Neuronal stem cell (in vitro differentiated cells): Measurements from ENCODE around the gene PRIM2.
"Not testable (repeated sequence)": the region's sequence is repeated elsewhere in the genome, so short reads cannot be mapped to it uniquely, and the experiment has no call there.

ENCODE experiments used
- DNase-seq: peaks from one replicate; pipeline ENCODE4 v3.0.0-alpha.2; 2013; ENCODE audit warnings: low spot score
- H2AFZ ChIP-seq: one replicate; pipeline ENCODE4 v1.6.1; 2013; ENCODE audit warnings: mild to moderate bottlenecking, low read length, inconsistent platforms
- H2AK5ac ChIP-seq: 2 replicates; pipeline ENCODE4 v1.6.1; 2013; ENCODE audit warnings: low read depth, mild to moderate bottlenecking, inconsistent platforms, low read length, moderate library complexity, mixed read lengths
- H2BK120ac ChIP-seq: 2 replicates; pipeline ENCODE4 v1.6.1; 2013; ENCODE audit warnings: low read depth, mild to moderate bottlenecking, inconsistent platforms, low read length, moderate library complexity, mixed read lengths
- H2BK12ac ChIP-seq: one replicate; pipeline ENCODE4 v1.6.1; 2013; ENCODE audit warnings: low read length, inconsistent platforms
- H2BK15ac ChIP-seq: 2 replicates; pipeline ENCODE4 v1.6.1; 2013; ENCODE audit warnings: mild to moderate bottlenecking, low read length, inconsistent platforms, mixed read lengths
- H2BK5ac ChIP-seq: one replicate; pipeline ENCODE4 v1.6.1; 2013; ENCODE audit warnings: inconsistent platforms, mild to moderate bottlenecking, low read length, moderate library complexity
- H3K14ac ChIP-seq: one replicate; pipeline ENCODE4 v1.6.1; 2013; ENCODE audit warnings: low read length, inconsistent platforms
- H3K18ac ChIP-seq: 2 replicates; pipeline ENCODE4 v1.6.1; 2013; ENCODE audit warnings: low read length, inconsistent platforms
- H3K23ac ChIP-seq: 2 replicates; pipeline ENCODE4 v1.6.1; 2013; ENCODE audit warnings: low read depth, mild to moderate bottlenecking, mixed read lengths, low read length, inconsistent platforms; ENCODE audit not compliant: poor library complexity
- H3K27ac ChIP-seq: replicated peaks from 3 replicates; pipeline ENCODE4 v1.5.1; 2013; ENCODE audit warnings: low read length, inconsistent platforms
- H3K27me3 ChIP-seq, 3 experiments: 2 replicates each; pipeline ENCODE4 v1.6.1; 2013; ENCODE audit warnings: low read length in 3 of 3, mild to moderate bottlenecking in 2 of 3, inconsistent platforms in 1 of 3, low read depth in 1 of 3, mixed read lengths in 1 of 3, moderate library complexity in 1 of 3; ENCODE audit not compliant: control insufficient read depth in 3 of 3, insufficient read depth in 3 of 3
- H3K36me3 ChIP-seq, 2 donors: replicated peaks in 1 of 2; 2 replicates each; pipeline ENCODE4 v1.6.1; 2013; ENCODE audit warnings: low read length in 2 of 2; ENCODE audit not compliant: control insufficient read depth in 2 of 2, insufficient read depth in 2 of 2
- H3K4ac ChIP-seq: 2 replicates; pipeline ENCODE4 v1.6.1; 2013; ENCODE audit warnings: inconsistent platforms, mild to moderate bottlenecking, low read length, moderate library complexity
- H3K4me1 ChIP-seq, 2 donors: 1 replicate in 1 of 2; 2 replicates in 1 of 2; pipeline ENCODE4 v1.6.1; 2013; ENCODE audit warnings: low read length in 2 of 2, low read depth in 1 of 2; ENCODE audit not compliant: control insufficient read depth in 2 of 2, insufficient read depth in 1 of 2
- H3K4me2 ChIP-seq: one replicate; pipeline ENCODE4 v1.6.1; 2013; ENCODE audit warnings: mild to moderate bottlenecking, low read length, inconsistent platforms; ENCODE audit not compliant: insufficient read depth, poor library complexity, severe bottlenecking
- H3K4me3 ChIP-seq, 2 donors: 2 replicates each; pipeline ENCODE4 v1.5.1; 2013; ENCODE audit warnings: low read length in 2 of 2, mild to moderate bottlenecking in 2 of 2, inconsistent platforms in 1 of 2, moderate library complexity in 1 of 2
- H3K79me1 ChIP-seq: one replicate; pipeline ENCODE4 v1.6.1; 2013; ENCODE audit warnings: low read depth, mild to moderate bottlenecking, inconsistent platforms, low read length, moderate library complexity
- H3K9ac ChIP-seq: one replicate; pipeline ENCODE4 v1.6.1; 2013; ENCODE audit warnings: mild to moderate bottlenecking, low read depth, low read length, inconsistent platforms; ENCODE audit not compliant: poor library complexity
- H3K9me3 ChIP-seq, 2 donors: replicated peaks in 1 of 2; 2 replicates each; pipeline versions ENCODE3 to v1.6.1; 2013; ENCODE audit warnings: low read length in 2 of 2, mild to moderate bottlenecking in 2 of 2, inconsistent platforms in 1 of 2, low read depth in 1 of 2, mixed read lengths in 1 of 2, moderate library complexity in 1 of 2; ENCODE audit not compliant: control insufficient read depth in 2 of 2, insufficient read depth in 1 of 2
- H4K8ac ChIP-seq: one replicate; pipeline ENCODE4 v1.6.1; 2013; ENCODE audit warnings: low read depth, mild to moderate bottlenecking, inconsistent platforms, low read length, moderate library complexity
- H4K91ac ChIP-seq: one replicate; pipeline ENCODE4 v1.6.1; 2013; ENCODE audit warnings: low read length, low read depth, mild to moderate bottlenecking, inconsistent platforms; ENCODE audit not compliant: poor library complexity
- WGBS, 2 donors: extraction: QIAGEN DNeasy Blood & Tissue Kit; methylation state at CpG; one replicate each; pipeline ENCODE4 v1.1.7; 2013; ENCODE audit warnings: missing lambda C conversion rate in 2 of 2, mixed read lengths in 1 of 2; ENCODE audit not compliant: insufficient read length in 2 of 2, insufficient replicate concordance in 1 of 2; ENCODE audit errors: extremely low coverage in 2 of 2; 5-methylcytosine and 5-hydroxymethylcytosine counted together

PRIM2 gene

DNA sequence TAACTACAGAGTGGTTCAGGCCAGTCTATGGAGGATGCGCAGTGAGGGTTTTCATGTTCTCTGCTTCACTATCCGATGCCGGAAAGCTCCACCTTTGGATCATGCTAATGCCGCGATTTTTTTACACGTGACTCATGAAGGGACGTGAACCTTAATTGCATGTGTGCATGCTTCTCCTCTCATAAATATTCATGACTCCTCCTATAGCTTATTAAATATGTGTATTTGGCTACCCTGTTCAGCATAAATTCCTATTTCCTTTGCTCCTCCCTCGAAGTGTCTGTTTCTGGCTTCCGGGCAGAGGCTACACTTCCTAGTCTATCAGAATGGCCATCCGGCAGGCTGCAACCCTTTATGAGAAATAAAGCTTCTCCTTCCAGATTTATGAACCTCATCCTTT lies 185.0 kb downstream of the PRIM2 start:
- no CpG with 5 or more reads among the region's 10 CpGs for WGBS, 2 donors
- not testable (repeated sequence) for H4K91ac ChIP-seq, H2BK5ac ChIP-seq, H3K36me3 ChIP-seq, H2AFZ ChIP-seq, H3K18ac ChIP-seq, H2AK5ac ChIP-seq, H3K4me1 ChIP-seq, H3K79me1 ChIP-seq, H4K8ac ChIP-seq, H2BK120ac ChIP-seq, H2BK12ac ChIP-seq, H3K4me2 ChIP-seq, H3K14ac ChIP-seq, H3K4me3 ChIP-seq, H3K27me3 ChIP-seq, H3K4ac ChIP-seq, H3K9me3 ChIP-seq, H2BK15ac ChIP-seq, DNase-seq, H3K23ac ChIP-seq, H3K9ac ChIP-seq, H3K27ac ChIP-seq

DNA sequence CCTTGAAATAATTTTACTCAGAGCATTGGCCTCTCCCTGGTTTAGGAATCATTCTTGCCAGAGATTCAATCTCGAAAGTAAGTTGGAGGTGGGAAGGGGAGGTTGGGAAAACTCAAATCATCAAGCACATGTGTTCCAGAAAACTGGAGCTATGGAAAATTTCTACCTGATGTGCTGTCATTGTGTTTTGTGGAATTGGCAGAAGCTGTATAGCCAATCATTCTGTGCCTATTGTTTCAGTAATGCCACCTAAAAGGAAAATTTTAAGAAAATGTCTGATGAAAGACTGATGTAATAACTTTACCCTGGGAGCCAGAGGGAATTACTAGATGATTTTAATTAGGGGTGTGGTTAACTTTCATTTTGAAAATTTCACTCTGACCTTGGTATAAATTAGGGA lies 187.8 kb downstream of the PRIM2 start:
- H3K23ac ChIP-seq, H3K36me3 ChIP-seq, H2AK5ac ChIP-seq, DNase-seq, H2BK120ac ChIP-seq, H3K27ac ChIP-seq, H2BK12ac ChIP-seq, H3K27me3 ChIP-seq, H4K8ac ChIP-seq, H2BK5ac ChIP-seq, H4K91ac ChIP-seq, H3K14ac ChIP-seq, H3K4me3 ChIP-seq, H2BK15ac ChIP-seq, H3K4me2 ChIP-seq, H3K79me1 ChIP-seq, H2AFZ ChIP-seq, H3K18ac ChIP-seq, H3K4me1 ChIP-seq, H3K9me3 ChIP-seq, H3K9ac ChIP-seq, H3K4ac ChIP-seq: not testable (repeated sequence)
- no CpG with 5 or more reads among the region's 1 CpG for WGBS, 2 donors

DNA sequence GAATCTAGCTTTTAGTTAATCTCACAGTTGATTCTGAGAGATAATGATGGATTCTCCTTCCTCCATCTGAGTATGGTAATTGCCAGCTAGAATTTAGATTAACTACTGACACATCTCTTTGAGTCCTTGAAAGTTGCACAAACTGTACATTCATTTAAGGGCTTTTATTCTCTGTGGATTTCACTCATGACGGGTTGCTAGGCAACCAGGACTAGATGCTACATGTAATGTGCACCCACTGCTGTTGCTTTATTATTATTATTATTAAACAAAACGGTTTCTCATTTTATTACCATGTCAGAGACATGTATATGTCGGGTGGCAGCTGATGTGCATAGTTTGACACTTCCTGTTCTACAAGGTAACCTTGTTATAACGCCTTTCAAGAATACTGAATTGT lies 193.0 kb downstream of the PRIM2 start:
- H2BK120ac ChIP-seq, H2AFZ ChIP-seq, H3K36me3 ChIP-seq, H3K14ac ChIP-seq, H3K9me3 ChIP-seq, H2BK15ac ChIP-seq, H3K18ac ChIP-seq, H3K4me1 ChIP-seq, H3K4me2 ChIP-seq, H2AK5ac ChIP-seq, H4K91ac ChIP-seq, H2BK5ac ChIP-seq, H4K8ac ChIP-seq, H3K4me3 ChIP-seq, H3K27ac ChIP-seq, H3K23ac ChIP-seq, H3K27me3 ChIP-seq, H3K4ac ChIP-seq, DNase-seq, H3K9ac ChIP-seq, H2BK12ac ChIP-seq, H3K79me1 ChIP-seq: not testable (repeated sequence)
- WGBS, 2 donors = no CpG with 5 or more reads among the region's 4 CpGs

DNA sequence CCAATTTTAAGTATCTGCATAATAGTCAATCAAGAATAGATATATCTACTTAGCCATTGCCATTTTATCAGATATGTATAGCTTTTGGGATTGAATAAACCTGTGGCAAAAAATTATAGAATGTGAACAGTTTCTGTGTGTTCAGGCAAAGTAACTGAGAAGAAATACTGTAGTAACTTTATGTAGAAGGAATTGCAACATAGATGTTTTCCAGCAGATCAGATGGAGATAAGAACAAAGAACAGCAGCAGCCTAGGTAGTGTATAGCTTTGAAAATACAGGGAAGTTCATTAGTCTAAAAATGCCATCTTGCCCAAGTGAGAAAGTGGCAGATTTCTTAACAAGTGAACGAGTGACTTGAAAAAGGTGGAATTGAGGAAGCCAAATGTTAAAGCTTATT lies 197.7 kb downstream of the PRIM2 start:
- not testable (repeated sequence) for H2BK12ac ChIP-seq, H2BK120ac ChIP-seq, H3K27me3 ChIP-seq, H4K8ac ChIP-seq, H3K4me1 ChIP-seq, H3K4me2 ChIP-seq, H3K4me3 ChIP-seq, H3K23ac ChIP-seq, H2BK15ac ChIP-seq, H3K79me1 ChIP-seq, H4K91ac ChIP-seq, H2BK5ac ChIP-seq, H3K18ac ChIP-seq, DNase-seq, H3K9me3 ChIP-seq, H2AFZ ChIP-seq, H3K27ac ChIP-seq, H3K4ac ChIP-seq, H3K14ac ChIP-seq, H3K9ac ChIP-seq, H2AK5ac ChIP-seq, H3K36me3 ChIP-seq
- no CpG with 5 or more reads among the region's 1 CpG for WGBS, 2 donors
